Gastrocnemius medialis (tissue), 4 donors: ENCODE data around the gene PAPPA2.

ENCODE experiments used
- POLR2A ChIP-seq, 2 donors: fragments of 450-650 bp; IDR thresholded peaks; one replicate each; pipeline ENCODE4 v1.6.1; 2017; ENCODE audit warnings: antibody characterized with exemption in 2 of 2, mild to moderate bottlenecking in 2 of 2, moderate library complexity in 2 of 2
- TF ChIP-seq, protein P1 (sequence below), 5 experiments: fragments of 450-650 bp in 3 of 5; fragments of 200-600 bp in 2 of 5; sonication (generic) in 2 of 5; IDR thresholded peaks in 4 of 5; conservative IDR thresholded peaks in 1 of 5; 1 replicate in 4 of 5; 2 replicates in 1 of 5; pipeline ENCODE4 v1.5.1; 2016 to 2019; ENCODE audit warnings: antibody characterized with exemption in 5 of 5, mild to moderate bottlenecking in 3 of 5, moderate library complexity in 3 of 5

DNA sequence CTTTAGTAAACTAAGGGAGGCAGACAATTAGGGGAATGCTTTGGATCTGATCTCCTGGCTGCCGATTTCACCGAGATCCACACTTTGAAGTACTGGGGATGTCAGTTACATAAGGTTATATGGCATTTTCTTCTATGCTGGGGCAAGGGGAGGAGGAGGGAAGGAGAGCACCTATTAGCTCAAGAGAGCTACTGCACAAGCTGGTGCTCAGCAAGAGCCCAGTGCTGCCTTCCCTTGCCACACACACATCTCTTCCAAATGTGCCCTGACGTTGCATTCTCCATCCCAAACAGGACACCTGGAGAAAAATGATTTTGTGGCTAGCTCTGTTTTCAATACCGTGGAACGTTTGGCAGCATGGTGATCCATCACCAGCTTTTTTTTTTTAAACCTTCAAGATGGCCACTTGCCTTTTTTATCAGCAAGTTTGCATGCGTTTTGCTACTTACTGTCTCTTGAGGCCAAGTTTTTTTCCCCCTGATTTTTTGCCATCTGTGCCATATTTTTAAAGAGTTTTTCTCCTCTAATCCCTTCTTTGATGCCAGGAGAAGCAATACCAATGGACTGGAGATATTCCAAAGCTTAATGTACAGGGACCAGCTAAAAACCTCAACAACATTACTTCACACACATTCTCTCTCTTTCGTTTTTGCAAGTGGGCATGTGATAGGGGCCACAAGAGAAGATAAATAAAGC is 66.6 kb downstream of the PAPPA2 start:
- TF ChIP-seq, protein P1, sequence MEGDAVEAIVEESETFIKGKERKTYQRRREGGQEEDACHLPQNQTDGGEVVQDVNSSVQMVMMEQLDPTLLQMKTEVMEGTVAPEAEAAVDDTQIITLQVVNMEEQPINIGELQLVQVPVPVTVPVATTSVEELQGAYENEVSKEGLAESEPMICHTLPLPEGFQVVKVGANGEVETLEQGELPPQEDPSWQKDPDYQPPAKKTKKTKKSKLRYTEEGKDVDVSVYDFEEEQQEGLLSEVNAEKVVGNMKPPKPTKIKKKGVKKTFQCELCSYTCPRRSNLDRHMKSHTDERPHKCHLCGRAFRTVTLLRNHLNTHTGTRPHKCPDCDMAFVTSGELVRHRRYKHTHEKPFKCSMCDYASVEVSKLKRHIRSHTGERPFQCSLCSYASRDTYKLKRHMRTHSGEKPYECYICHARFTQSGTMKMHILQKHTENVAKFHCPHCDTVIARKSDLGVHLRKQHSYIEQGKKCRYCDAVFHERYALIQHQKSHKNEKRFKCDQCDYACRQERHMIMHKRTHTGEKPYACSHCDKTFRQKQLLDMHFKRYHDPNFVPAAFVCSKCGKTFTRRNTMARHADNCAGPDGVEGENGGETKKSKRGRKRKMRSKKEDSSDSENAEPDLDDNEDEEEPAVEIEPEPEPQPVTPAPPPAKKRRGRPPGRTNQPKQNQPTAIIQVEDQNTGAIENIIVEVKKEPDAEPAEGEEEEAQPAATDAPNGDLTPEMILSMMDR (IDR thresholded peaks at IDR 0.05 in 4 of 5, conservative IDR thresholded peaks at IDR 0.05 in 1 of 5): no peak
- TF ChIP-seq POLR2A (IDR thresholded peaks at IDR 0.05): no peak
